Psoas muscle (tissue), 8 donors: ENCODE data around the gene PIGA. TPM values are rescaled to one million over a fixed set of nuclear protein-coding genes. Genes with fewer than 3 reads are reported as not detected.

Experiments used
- ATAC-seq, 4 donors: fragments of 200-7000 bp; cut with Tn5 transposase; one replicate each; pipeline ENCODE4 v1.9.1; 2020; ENCODE audit warnings: moderate library complexity in 3 of 4, mild to moderate bottlenecking in 2 of 4
- DNase-seq, 2 donors: peaks; one replicate each; pipeline ENCODE4 v3.0.0-alpha.2; 2020
- H3K27ac ChIP-seq: fragments of 200-600 bp; one replicate; pipeline ENCODE4 v1.8.0; 2022
- H3K27me3 ChIP-seq, 3 donors: fragments of 200-600 bp in 1 of 3; one replicate each; pipeline versions ENCODE4 v1.6.1 to v1.8.0; 2013 to 2022; ENCODE audit warnings: low read length in 2 of 3, mild to moderate bottlenecking in 2 of 3, moderate library complexity in 1 of 3; ENCODE audit not compliant: insufficient read depth in 3 of 3
- H3K36me3 ChIP-seq, 2 donors: fragments of 200-600 bp in 1 of 2; one replicate each; pipeline versions ENCODE4 v1.6.1 to v1.8.0; 2013 to 2022; ENCODE audit warnings: low read depth in 1 of 2, mild to moderate bottlenecking in 1 of 2, moderate library complexity in 1 of 2; ENCODE audit not compliant: insufficient read depth in 1 of 2
- H3K4me1 ChIP-seq: fragments of 200-600 bp; one replicate; pipeline ENCODE4 v1.8.0; 2022
- H3K4me3 ChIP-seq: fragments of 200-600 bp; one replicate; pipeline ENCODE4 v1.8.0; 2022; ENCODE audit warnings: mild to moderate bottlenecking
- H3K9me3 ChIP-seq: fragments of 200-600 bp; one replicate; pipeline ENCODE4 v1.8.0; 2022
- CTCF ChIP-seq: fragments of 200-600 bp; IDR thresholded peaks from one replicate; pipeline ENCODE4 v1.8.0; 2022; ENCODE audit warnings: antibody characterized with exemption
- whole genome bisulfite sequencing, 3 donors: extraction: QIAGEN DNeasy Blood & Tissue Kit; methylation state at CpG; one replicate each; pipeline versions ENCODE4 v1.1.6 to v1.1.7; 2013; 5-methylcytosine and 5-hydroxymethylcytosine counted together
- intact Hi-C, 2 donors: fragments of 100-400 bp; cut with DNase I; formaldehyde crosslinking; loops; one replicate each; pipeline versions ENCODE4 v1.11.0 to v1.14.2; 2022
- polyA plus RNA-seq, 3 donors: library from polyadenylated mRNA; stranded (reverse); fragments of 200-250 nt; gene quantifications; one replicate each; pipeline ENCODE4 v1.2.3, GENCODE V29; 2013
- total RNA-seq, 4 donors: library from RNA; stranded (reverse); fragmentation: NEBNext Ultra II Directional in 2 of 4; extraction: Animal tissue kit (Norgen Biotek cat#: 25700) in 2 of 4; gene quantifications; one replicate each; pipeline versions ENCODE4 v1.2.1 to v1.2.4, GENCODE V29; 2021 to 2023
- donor health status: healthy with polysubstance abuse.
- donor health status: DM: no; HTN: no; CAD: no; lungs with moderate emphysema.
- donor health status: Bipolar disorder and iron deficiency.
- donor health status: healthy.
- donor health status: DM: yes; HTN: yes; CAD: no.
- donor health status: DM: no; HTN: no; CAD: no.
- donor health status: DM: no; HTN: no; CAD: no.
- donor health status: DM: yes; HTN: yes; CAD: no.

Gene PIGA
- total and polyA plus RNA-seq, 7 donors: 1.9 to 5.8 (median 2.8) TPM

- no peak overlapping the region for H3K4me3 ChIP-seq
- no peaks in the 10 kb centered on the region for H3K4me1 ChIP-seq
- TF ChIP-seq CTCF: no peak
- ATAC-seq: no peak
- H3K9me3 ChIP-seq: no peaks in the 10 kb centered on the region
- intact Hi-C loops: loop anchor here in 1 of 2 donors (5.0 kb wide), 1 partner anchor 223 kb away; no protein-coding TSS in a partner anchor
- H3K27me3 ChIP-seq: peaks cover 0 to 5% (median 0%) of the 10 kb centered on the region in 3 donors
- peaks cover 0 to 38% of the 10 kb centered on the region in 2 donors for H3K36me3 ChIP-seq
- H3K27ac ChIP-seq: no peak overlapping the region
- DNase-seq: no peak
Measured at GRCh38 chrX:15344106-15344505, 8.8 kb upstream of the PIGA start.

GRCh38 chrX:15343075-15343476 lies 7.8 kb upstream of the PIGA start:
- intact Hi-C loops: loop anchor here in 1 of 2 donors (5.0 kb wide), 1 partner anchor 224 kb away; no protein-coding TSS in a partner anchor
- Histone ChIP-seq H3K4me3 (no peak overlapping the region), H3K27me3 (peaks cover 0 to 5% (median 0%) of the 10 kb centered on the region in 3 donors), H3K27ac (no peak overlapping the region), H3K36me3 (peaks cover 0 to 33% of the 10 kb centered on the region in 2 donors), H3K4me1 (no peaks in the 10 kb centered on the region), H3K9me3 (no peaks in the 10 kb centered on the region)
- DNase-seq (no peak), ATAC-seq (peak in 2 of 4 donors; percentile 30 to 58)
- WGBS, 3 donors: 64 to 73% (median 72%) methylated on average over 5 of the region's 5 CpGs
- no peak for TF ChIP-seq CTCF

GRCh38 chrX:15340867-15341266 lies 5.5 kb upstream of the PIGA start:
- intact Hi-C loops: loop anchor here in 1 of 2 donors (5.0 kb wide), 1 partner anchor 226 kb away; no protein-coding TSS in a partner anchor

GRCh38 chrX:15336023-15336413 lies 695 bp upstream of the PIGA start:
- intact Hi-C loops: loop anchor here in 1 of 2 donors (10.0 kb wide), 1 partner anchor 339 kb away; no protein-coding TSS in a partner anchor
- Histone ChIP-seq H3K27ac (peak overlapping the region; percentile 84), H3K36me3 (peaks cover 0 to 8% of the 10 kb centered on the region in 2 donors), H3K27me3 (no peaks in the 10 kb centered on the region), H3K4me1 (peaks cover 24% of the 10 kb centered on the region), H3K9me3 (no peaks in the 10 kb centered on the region), H3K4me3 (peak overlapping the region; percentile 73)
- ATAC-seq (peak in 3 of 4 donors; percentile 7 to 13 (median 12)), DNase-seq (no peak)
- TF ChIP-seq CTCF: no peak
- 0 to 32% (median 1%) methylated on average over 10 of the region's 10 CpGs for WGBS, 3 donors

More at GRCh38 chrX:15340867-15341266, 5.5 kb upstream of the PIGA start:
- H3K27ac ChIP-seq: no peak overlapping the region
- H3K4me3 ChIP-seq: no peak overlapping the region
- DNase-seq (no peak), ATAC-seq (no peak)
- peaks cover 16% of the 10 kb centered on the region for H3K4me1 ChIP-seq
- peaks cover 0 to 5% (median 0%) of the 10 kb centered on the region in 3 donors for H3K27me3 ChIP-seq
- WGBS, 3 donors: 80 to 93% (median 88%) methylated on average over 2 of the region's 2 CpGs
- no peaks in the 10 kb centered on the region for H3K9me3 ChIP-seq
- no peak for TF ChIP-seq CTCF
- H3K36me3 ChIP-seq: peaks cover 0 to 13% of the 10 kb centered on the region in 2 donors

- peak overlapping the region; percentile 73 for H3K4me3 ChIP-seq
- H3K4me1 ChIP-seq: peaks cover 24% of the 10 kb centered on the region
- no peak for TF ChIP-seq CTCF
- ATAC-seq (no peak), DNase-seq (no peak)
- H3K9me3 ChIP-seq: no peaks in the 10 kb centered on the region
- H3K36me3 ChIP-seq: peaks cover 0 to 19% of the 10 kb centered on the region in 2 donors
- H3K27me3 ChIP-seq: no peaks in the 10 kb centered on the region
- H3K27ac ChIP-seq: peak overlapping the region; percentile 84
- intact Hi-C loops: loop anchor here in 1 of 2 donors (10.0 kb wide), 1 partner anchor 340 kb away; no protein-coding TSS in a partner anchor
- whole genome bisulfite sequencing, 3 donors: 16 to 42% (median 18%) methylated on average over 7 of the region's 7 CpGs
Measured at GRCh38 chrX:15334561-15334960, 762 bp downstream of the PIGA start.
